H1 (cell line): Measurements from ENCODE around the gene ALS2CL. TPM values are rescaled to one million over a fixed set of nuclear protein-coding genes. Genes with fewer than 3 reads are reported as not detected.

Experiments
- JUN ChIP-seq: IDR thresholded peaks from 2 replicates; pipeline ENCODE4 v1.6.1; 2011; ENCODE audit warnings: low read depth, mild to moderate bottlenecking, improper control_type of control experiment, low read length
- RXRA ChIP-seq: IDR thresholded peaks from 2 replicates; pipeline ENCODE4 v1.6.1; 2011; ENCODE audit warnings: low read depth, mild to moderate bottlenecking, low read length, moderate library complexity; ENCODE audit not compliant: insufficient read depth
- SAP30 ChIP-seq: fragments of 300-600 bp; sonication (generic); IDR thresholded peaks from 2 replicates; pipeline ENCODE4 v1.7.1; 2012; ENCODE audit warnings: low read length, moderate library complexity, mild to moderate bottlenecking, inconsistent platforms; ENCODE audit not compliant: insufficient read depth, insufficient replicate concordance
- SIX5 ChIP-seq: IDR thresholded peaks from 2 replicates; pipeline ENCODE4 v1.6.1; 2011; ENCODE audit warnings: mild to moderate bottlenecking, low read depth, low read length
- TAF7 ChIP-seq: optimal IDR thresholded peaks from 2 replicates; pipeline ENCODE3; 2011; ENCODE audit warnings: low read depth, mild to moderate bottlenecking, inconsistent platforms, low read length, moderate library complexity, borderline replicate concordance
- polyA plus RNA-seq, 7 experiments: library from polyadenylated mRNA; depleted of rRNA in 3 of 7; stranded (reverse) in 5 of 7; unstranded in 2 of 7; fragments of >200 nt in 5 of 7; fragments of 200-250 nt in 2 of 7; gene quantifications; 1 replicate in 5 of 7; 2 replicates in 1 of 7; 4 replicates in 1 of 7; pipeline versions ENCODE4 v1.2.1 to v1.2.3, GENCODE V29; 2011 to 2013; ENCODE audit warnings: missing spikeins in 2 of 7, mixed read lengths in 2 of 7
- total RNA-seq: library from RNA; stranded (reverse); fragmentation: NEBNext Ultra II Directional; extraction: Animal tissue kit (Norgen Biotek cat#: 25700); gene quantifications from 2 replicates; pipeline ENCODE4 v1.2.1, GENCODE V29; 2021

The ALS2CL gene
- total and polyA plus RNA-seq, 2 of the 8 experiments (the other 6 are each of a cell fraction or from before 2014, with no cell fraction given), result 4.8 to 5.4 TPM

- TF ChIP-seq RXRA, result no peak
- TF ChIP-seq SIX5, result no peak
- no peak for TF ChIP-seq JUN
- no peak for TF ChIP-seq SAP30
- no peak for TF ChIP-seq TAF7
Measured at GRCh38 chr3:46624975-46625490, 68.4 kb downstream of the ALS2CL start (continued).
